Osteocyte (in vitro differentiated cells): ENCODE measurements around the gene ALDH4A1. TPM values are rescaled to one million over a fixed set of nuclear protein-coding genes. Genes with fewer than 3 reads are reported as not detected.
"Not testable (repeated sequence)": the region's sequence is repeated elsewhere in the genome, so short reads cannot be mapped to it uniquely, and the experiment has no call there.

Experiments
- DNase-seq: peaks from one replicate; pipeline ENCODE4 v3.0.0; 2021; ENCODE audit warnings: mixed read lengths; ENCODE audit not compliant: unreplicated experiment; ENCODE audit errors: extremely low spot score
- H3K27ac Mint-ChIP-seq: one replicate; pipeline ENCODE4 v1.8.0; 2021; ENCODE audit warnings: mild to moderate bottlenecking, mixed read lengths; ENCODE audit not compliant: unreplicated experiment
- H3K27me3 Mint-ChIP-seq: one replicate; pipeline ENCODE4 v1.8.0; 2021; ENCODE audit warnings: mixed read lengths; ENCODE audit not compliant: unreplicated experiment
- H3K36me3 Mint-ChIP-seq: one replicate; pipeline ENCODE4 v1.8.0; 2021; ENCODE audit warnings: mixed read lengths; ENCODE audit not compliant: unreplicated experiment
- H3K4me1 Mint-ChIP-seq: one replicate; pipeline ENCODE4 v1.8.0; 2021; ENCODE audit warnings: mixed read lengths; ENCODE audit not compliant: unreplicated experiment
- H3K4me3 Mint-ChIP-seq: one replicate; pipeline ENCODE4 v1.8.0; 2021; ENCODE audit warnings: mild to moderate bottlenecking, moderate library complexity, mixed read lengths; ENCODE audit not compliant: unreplicated experiment
- H3K9me3 Mint-ChIP-seq: one replicate; pipeline ENCODE4 v1.8.0; 2021; ENCODE audit warnings: mixed read lengths; ENCODE audit not compliant: unreplicated experiment
- total RNA-seq: library from RNA; stranded (reverse); gene quantifications from 2 replicates; pipeline ENCODE4 v1.2.1, GENCODE V29; 2021
- TF ChIP-seq, protein P1 (sequence below): fragments of 200-600 bp; sonication (generic); IDR thresholded peaks from 2 replicates; pipeline ENCODE4 v1.5.0; 2021; ENCODE audit warnings: antibody characterized with exemption, mild to moderate bottlenecking, moderate library complexity

Gene ALDH4A1
- total RNA-seq, 1 donor from 2014 or later, result 13.8 TPM

GRCh38 chr1:18871401-18872070 is 30.8 kb downstream of the ALDH4A1 start:
- H3K27ac Mint-ChIP-seq, result no peak overlapping the region
- H3K4me3 Mint-ChIP-seq, result no peak overlapping the region
- TF ChIP-seq, protein P1, sequence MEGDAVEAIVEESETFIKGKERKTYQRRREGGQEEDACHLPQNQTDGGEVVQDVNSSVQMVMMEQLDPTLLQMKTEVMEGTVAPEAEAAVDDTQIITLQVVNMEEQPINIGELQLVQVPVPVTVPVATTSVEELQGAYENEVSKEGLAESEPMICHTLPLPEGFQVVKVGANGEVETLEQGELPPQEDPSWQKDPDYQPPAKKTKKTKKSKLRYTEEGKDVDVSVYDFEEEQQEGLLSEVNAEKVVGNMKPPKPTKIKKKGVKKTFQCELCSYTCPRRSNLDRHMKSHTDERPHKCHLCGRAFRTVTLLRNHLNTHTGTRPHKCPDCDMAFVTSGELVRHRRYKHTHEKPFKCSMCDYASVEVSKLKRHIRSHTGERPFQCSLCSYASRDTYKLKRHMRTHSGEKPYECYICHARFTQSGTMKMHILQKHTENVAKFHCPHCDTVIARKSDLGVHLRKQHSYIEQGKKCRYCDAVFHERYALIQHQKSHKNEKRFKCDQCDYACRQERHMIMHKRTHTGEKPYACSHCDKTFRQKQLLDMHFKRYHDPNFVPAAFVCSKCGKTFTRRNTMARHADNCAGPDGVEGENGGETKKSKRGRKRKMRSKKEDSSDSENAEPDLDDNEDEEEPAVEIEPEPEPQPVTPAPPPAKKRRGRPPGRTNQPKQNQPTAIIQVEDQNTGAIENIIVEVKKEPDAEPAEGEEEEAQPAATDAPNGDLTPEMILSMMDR, result no peak
- H3K4me1 Mint-ChIP-seq, result no peaks in the 10 kb centered on the region
- no peaks in the 10 kb centered on the region for H3K36me3 Mint-ChIP-seq
- peaks cover 2% of the 10 kb centered on the region for H3K27me3 Mint-ChIP-seq
- H3K9me3 Mint-ChIP-seq, result no peaks in the 10 kb centered on the region
- DNase-seq, result no peak

- DNase-seq, result no peak
- TF ChIP-seq, protein P1, result no peak
- no peak overlapping the region for H3K4me3 Mint-ChIP-seq
- no peaks in the 10 kb centered on the region for H3K4me1 Mint-ChIP-seq
- H3K27ac Mint-ChIP-seq, result no peak overlapping the region
- no peaks in the 10 kb centered on the region for H3K9me3 Mint-ChIP-seq
- peaks cover 6% of the 10 kb centered on the region for H3K27me3 Mint-ChIP-seq
- no peaks in the 10 kb centered on the region for H3K36me3 Mint-ChIP-seq
Observed at GRCh38 chr1:18870957-18871356, 31.4 kb downstream of the ALDH4A1 start.

DNA sequence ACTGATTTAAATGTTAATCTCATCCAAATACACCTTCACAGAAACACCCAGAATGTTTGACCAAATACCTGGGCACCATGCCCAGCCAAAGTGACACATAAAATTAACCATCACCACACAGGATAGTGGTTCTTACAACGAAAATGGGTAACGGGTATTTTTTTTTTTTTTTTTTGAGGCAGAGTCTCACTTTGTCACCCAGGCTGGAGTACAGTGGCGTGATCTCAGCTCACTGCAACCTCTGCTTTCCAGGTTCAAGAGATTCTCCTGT is 31.8 kb downstream of the ALDH4A1 start:
- H3K36me3 Mint-ChIP-seq, H3K4me3 Mint-ChIP-seq, H3K27me3 Mint-ChIP-seq, DNase-seq, H3K9me3 Mint-ChIP-seq, H3K27ac Mint-ChIP-seq, H3K4me1 Mint-ChIP-seq: not testable (repeated sequence)

DNA sequence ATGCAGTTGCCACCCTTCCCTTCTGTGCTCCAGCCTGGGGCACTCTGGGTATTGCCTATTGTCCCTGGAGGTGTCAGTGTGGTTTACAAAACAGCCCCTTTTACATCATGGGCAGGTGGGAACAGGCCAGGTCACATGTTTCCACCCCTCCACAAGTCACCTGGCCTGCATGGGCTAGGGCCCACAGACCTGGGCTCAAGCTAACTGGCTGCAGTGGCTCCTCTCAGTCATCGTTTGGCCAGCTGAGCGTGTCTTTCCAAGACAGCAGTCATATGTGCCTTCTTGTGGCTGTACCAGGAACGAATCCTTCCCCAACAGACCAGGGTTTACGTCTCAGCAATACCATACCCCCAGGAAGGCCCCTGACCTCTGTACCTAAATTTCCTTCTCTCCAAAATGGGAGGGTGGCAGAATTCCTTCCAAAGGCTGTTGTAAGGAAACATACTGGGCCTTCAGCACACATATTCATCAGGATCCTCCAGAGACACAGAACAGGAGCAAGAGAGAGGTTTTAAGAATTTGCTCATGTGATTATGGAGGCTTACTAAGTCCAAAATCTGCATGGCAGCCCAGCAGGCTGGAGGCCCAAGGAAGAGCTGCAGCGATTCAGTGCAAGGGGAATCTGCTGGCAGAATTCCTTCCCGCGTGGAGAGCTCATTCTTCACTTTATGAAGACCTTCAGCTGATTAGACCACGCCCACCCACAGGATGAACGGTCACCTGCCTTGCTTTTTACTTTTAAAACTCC is 32.3 kb downstream of the ALDH4A1 start:
- H3K36me3 Mint-ChIP-seq, result no peaks in the 10 kb centered on the region
- H3K4me3 Mint-ChIP-seq, result no peak overlapping the region
- peaks cover 10% of the 10 kb centered on the region for H3K27me3 Mint-ChIP-seq
- DNase-seq, result no peak
- no peaks in the 10 kb centered on the region for H3K4me1 Mint-ChIP-seq
- H3K27ac Mint-ChIP-seq, result no peak overlapping the region
- no peaks in the 10 kb centered on the region for H3K9me3 Mint-ChIP-seq
- TF ChIP-seq, protein P1, result no peak

- Mint-ChIP-seq H3K9me3 (no peaks in the 10 kb centered on the region), H3K27me3 (peaks cover 12% of the 10 kb centered on the region), H3K4me3 (no peak overlapping the region), H3K27ac (no peak overlapping the region), H3K4me1 (no peaks in the 10 kb centered on the region), H3K36me3 (no peaks in the 10 kb centered on the region)
- TF ChIP-seq, protein P1, result no peak
- DNase-seq, result no peak
Observed at GRCh38 chr1:18868801-18869424, 33.4 kb downstream of the ALDH4A1 start.
